Measurements from ENCODE around the gene C10orf62.
A peak's percentile ranks its signal among the peaks of the same experiment; 100 is the strongest.

Gene C10orf62

GRCh38 chr10:97543025-97543546 lies 46.4 kb upstream of the C10orf62 start:
- DNase-seq (ENCODE audit: low read depth in 1 of 2, low spot score in 1 of 2), result peak; percentile 75 to 77
- H3K27me3 ChIP-seq (ENCODE audit: insufficient read depth, poor library complexity, severe bottlenecking), result no peaks in the 10 kb centered on the region
- no peak overlapping the region for H3K27ac ChIP-seq (replicated peaks)
- peak; percentile 43; the same call in 1 of the 2 replicates for TF ChIP-seq SPI1 (IDR thresholded peaks at IDR 0.05; ENCODE audit: borderline replicate concordance, low read depth)
- no peak for TF ChIP-seq REST (IDR thresholded peaks at IDR 0.05; ENCODE audit: insufficient replicate concordance, low read depth)
- TF ChIP-seq POLR2AphosphoS5 (IDR thresholded peaks at IDR 0.05; ENCODE audit: low read depth), result peak; percentile 46; the same call in 1 of the 2 replicates
- H3K4me3 ChIP-seq (replicated peaks; ENCODE audit: insufficient read depth, low read length), result no peak overlapping the region

- Histone ChIP-seq H3K27me3 (ENCODE audit: insufficient read depth, poor library complexity, severe bottlenecking) (no peaks in the 10 kb centered on the region), H3K27ac (replicated peaks) (no peak overlapping the region), H3K4me3 (replicated peaks; ENCODE audit: insufficient read depth, low read length) (no peak overlapping the region)
- TF ChIP-seq CTCF (IDR thresholded peaks at IDR 0.05; ENCODE audit: insufficient read depth, low read length), result no peak
- no peak for TF ChIP-seq GABPA (IDR thresholded peaks at IDR 0.05; ENCODE audit: low read depth)
- TF ChIP-seq POLR2AphosphoS5 (IDR thresholded peaks at IDR 0.05; ENCODE audit: low read depth), result no peak
- TF ChIP-seq SPI1 (IDR thresholded peaks at IDR 0.05; ENCODE audit: borderline replicate concordance, low read depth), result no peak
- no peak for TF ChIP-seq REST (IDR thresholded peaks at IDR 0.05; ENCODE audit: insufficient replicate concordance, low read depth)
- no peak for DNase-seq (ENCODE audit: low read depth in 1 of 2, low spot score in 1 of 2)
Observed at GRCh38 chr10:97546456-97547270, 42.9 kb upstream of the C10orf62 start.

GRCh38 chr10:97547271-97547600 lies 42.3 kb upstream of the C10orf62 start:
- no peaks in the 10 kb centered on the region for H3K27me3 ChIP-seq (ENCODE audit: insufficient read depth, poor library complexity, severe bottlenecking)
- no peak overlapping the region for H3K27ac ChIP-seq (replicated peaks)
- no peak for DNase-seq (ENCODE audit: low read depth in 1 of 2, low spot score in 1 of 2)
- no peak overlapping the region for H3K4me3 ChIP-seq (replicated peaks; ENCODE audit: insufficient read depth, low read length)
- no peak for TF ChIP-seq CTCF (IDR thresholded peaks at IDR 0.05; ENCODE audit: insufficient read depth, low read length)
- no peak for TF ChIP-seq POLR2AphosphoS5 (IDR thresholded peaks at IDR 0.05; ENCODE audit: low read depth)

GRCh38 chr10:97547962-97548361 lies 41.6 kb upstream of the C10orf62 start:
- TF ChIP-seq REST (IDR thresholded peaks at IDR 0.05; ENCODE audit: insufficient replicate concordance, low read depth) (no peak), SPI1 (IDR thresholded peaks at IDR 0.05; ENCODE audit: borderline replicate concordance, low read depth) (no peak), POLR2AphosphoS5 (IDR thresholded peaks at IDR 0.05; ENCODE audit: low read depth) (no peak), GABPA (IDR thresholded peaks at IDR 0.05; ENCODE audit: low read depth) (no peak), CTCF (IDR thresholded peaks at IDR 0.05; ENCODE audit: insufficient read depth, low read length) (no peak)
- Histone ChIP-seq H3K27me3 (ENCODE audit: insufficient read depth, poor library complexity, severe bottlenecking) (no peaks in the 10 kb centered on the region), H3K4me3 (replicated peaks; ENCODE audit: insufficient read depth, low read length) (no peak overlapping the region), H3K27ac (replicated peaks) (no peak overlapping the region)
- no peak for DNase-seq (ENCODE audit: low read depth in 1 of 2, low spot score in 1 of 2)
